SU-DHL-6 (cell line): ENCODE data around the gene SCGB1D1.

Experiments
- H2AFZ ChIP-seq: fragments of 200-600 bp; sonication (generic); 2 replicates; pipeline ENCODE4 v1.6.1; 2014; ENCODE audit warnings: low read depth, mild to moderate bottlenecking, moderate library complexity, mixed read lengths, antibody characterized with exemption, low read length; ENCODE audit not compliant: severe bottlenecking
- H3F3A ChIP-seq: fragments of 200-600 bp; shearing (Covaris generic); 2 replicates; pipeline ENCODE4 v1.6.0; 2016; ENCODE audit warnings: antibody characterized with exemption, mild to moderate bottlenecking; ENCODE audit not compliant: insufficient read depth
- H3K27ac ChIP-seq: fragments of 200-600 bp; sonication (generic); 2 replicates; pipeline ENCODE4 v1.5.1; 2016; ENCODE audit warnings: low read depth, mild to moderate bottlenecking, low read length, moderate library complexity, mixed read lengths
- H3K27me3 ChIP-seq: fragments of 200-600 bp; sonication (generic), shearing (Covaris generic); 2 replicates; pipeline ENCODE4 v1.6.0; 2014; ENCODE audit warnings: mild to moderate bottlenecking, low read length
- H3K36me3 ChIP-seq: fragments of 200-600 bp; sonication (generic); 2 replicates; pipeline ENCODE4 v1.6.1; 2014; ENCODE audit warnings: mild to moderate bottlenecking, low read length, mixed read lengths
- H3K4me2 ChIP-seq: fragments of 300-600, 200-600 bp; shearing (Covaris generic), sonication (generic); 2 replicates; pipeline ENCODE4 v1.6.0; 2014; ENCODE audit warnings: low read length, low read depth, mild to moderate bottlenecking; ENCODE audit not compliant: poor library complexity, severe bottlenecking
- H3K4me3 ChIP-seq: fragments of 200-600 bp; sonication (generic); 2 replicates; pipeline ENCODE4 v1.5.1; 2014; ENCODE audit warnings: antibody characterized with exemption, low read length, mild to moderate bottlenecking, mixed read lengths; ENCODE audit not compliant: insufficient read depth, poor library complexity, severe bottlenecking
- H3K79me2 ChIP-seq: fragments of 200-600 bp; sonication (generic); 2 replicates; pipeline ENCODE4 v1.6.1; 2014; ENCODE audit warnings: mild to moderate bottlenecking, low read length, moderate library complexity; ENCODE audit not compliant: insufficient read depth
- H3K9ac ChIP-seq: fragments of 200-600 bp; sonication (generic); 2 replicates; pipeline ENCODE4 v1.7.0; 2014; ENCODE audit warnings: mild to moderate bottlenecking, low read length
- H3K9me2 ChIP-seq: fragments of 200-600 bp; sonication (generic); replicated peaks from 2 replicates; pipeline ENCODE4 v1.6.1; 2014; ENCODE audit warnings: low read length; ENCODE audit not compliant: insufficient read depth
- H3K9me3 ChIP-seq: fragments of 200-600 bp; sonication (generic); 2 replicates; pipeline ENCODE4 v1.6.1; 2014; ENCODE audit warnings: low read length, mixed read lengths; ENCODE audit not compliant: insufficient read depth
- H4K20me1 ChIP-seq: fragments of 200-600 bp; sonication (generic); 2 replicates; pipeline ENCODE4 v1.6.1; 2014; ENCODE audit warnings: low read depth, mild to moderate bottlenecking, antibody characterized with exemption, low read length, moderate library complexity, mixed read lengths
- CTCF ChIP-seq: fragments of 200-600 bp; sonication (generic); IDR thresholded peaks from one replicate; pipeline ENCODE4 v1.5.1; 2017; ENCODE audit warnings: antibody characterized with exemption, mild to moderate bottlenecking, low read length, moderate library complexity; ENCODE audit not compliant: insufficient read depth, poor library complexity, severe bottlenecking
- EZH2phosphoT487 ChIP-seq: fragments of 200-600 bp; sonication (generic), shearing (Covaris generic); conservative IDR thresholded peaks from 2 replicates; pipeline ENCODE4 v1.6.1; 2018; ENCODE audit warnings: mild to moderate bottlenecking, antibody characterized with exemption, low read length, moderate library complexity, mixed read lengths

Gene SCGB1D1

GRCh38 chr11:62142043-62142375, 48.0 kb upstream of the SCGB1D1 start:
- no peaks in the 10 kb centered on the region for H3K27me3 ChIP-seq
- no peaks in the 10 kb centered on the region; the same call in 1 of the 2 replicates for H4K20me1 ChIP-seq

GRCh38 chr11:62142921-62143320, 47.1 kb upstream of the SCGB1D1 start:
- Histone ChIP-seq H3K27ac (no peak overlapping the region), H3F3A (no peaks in the 10 kb centered on the region), H3K9me3 (no peaks in the 10 kb centered on the region), H3K36me3 (no peaks in the 10 kb centered on the region), H3K4me3 (no peak overlapping the region), H3K4me2 (no peak overlapping the region), H2AFZ (no peak overlapping the region), H3K27me3 (no peaks in the 10 kb centered on the region), H3K9ac (no peak overlapping the region), H3K79me2 (peaks cover 5% of the 10 kb centered on the region), H4K20me1 (no peaks in the 10 kb centered on the region; the same call in 1 of the 2 replicates), H3K9me2 (no peaks in the 10 kb centered on the region)
- TF ChIP-seq EZH2phosphoT487 (no peak), CTCF (no peak)

More at GRCh38 chr11:62142043-62142375, 48.0 kb upstream of the SCGB1D1 start:
- Histone ChIP-seq H2AFZ (no peak overlapping the region), H3F3A (no peaks in the 10 kb centered on the region), H3K4me3 (no peak overlapping the region), H3K9me2 (no peaks in the 10 kb centered on the region), H3K27ac (no peak overlapping the region), H3K79me2 (peaks cover 14% of the 10 kb centered on the region), H3K9ac (no peak overlapping the region), H3K36me3 (no peaks in the 10 kb centered on the region), H3K9me3 (no peaks in the 10 kb centered on the region), H3K4me2 (no peak overlapping the region)
- TF ChIP-seq CTCF (no peak), EZH2phosphoT487 (no peak)

- Histone ChIP-seq H3K27ac (no peak overlapping the region), H4K20me1 (no peaks in the 10 kb centered on the region; the same call in 1 of the 2 replicates), H3K27me3 (no peaks in the 10 kb centered on the region), H3K4me2 (no peak overlapping the region), H3F3A (no peaks in the 10 kb centered on the region), H3K9me3 (no peaks in the 10 kb centered on the region), H3K79me2 (no peaks in the 10 kb centered on the region), H3K9ac (no peak overlapping the region), H2AFZ (no peak overlapping the region), H3K9me2 (no peaks in the 10 kb centered on the region), H3K36me3 (0 out of 2 replicates have a peak, but pooled peaks cover under 1% of the 10 kb centered on the region), H3K4me3 (no peak overlapping the region)
- no peak for TF ChIP-seq EZH2phosphoT487
- TF ChIP-seq CTCF, result no peak
These were observed 46.3 kb upstream of the SCGB1D1 start for GRCh38 chr11:62143727-62144126.
